Omental fat pad (tissue), 4 donors: ENCODE measurements around the gene GPR107. TPM values are rescaled to one million over a fixed set of nuclear protein-coding genes. Genes with fewer than 3 reads are reported as not detected.
A peak's percentile ranks its signal among the peaks of the same experiment; 100 is the strongest.

ENCODE experiments used
- ATAC-seq: fragments of 150-250 bp; one replicate; pipeline ENCODE4 v1.9.1; 2016; ENCODE audit warnings: mild to moderate bottlenecking, moderate library complexity; ENCODE audit not compliant: low FRiP score
- DNase-seq: peaks from one replicate; pipeline ENCODE4 v3.0.0-alpha.2; 2019; ENCODE audit warnings: low spot score
- total RNA-seq, 4 donors: library from RNA; depleted of rRNA; stranded (reverse); fragments of >200 nt; gene quantifications; one replicate each; pipeline ENCODE4 v1.1.0, GENCODE V29; 2016
- TF ChIP-seq, protein P1 (sequence below), 3 donors: fragments of 450-650 bp; IDR thresholded peaks; one replicate each; pipeline ENCODE4 v1.5.1; 2016 to 2017; ENCODE audit warnings: antibody characterized with exemption in 3 of 3, mild to moderate bottlenecking in 3 of 3, moderate library complexity in 2 of 3

The GPR107 gene
- total RNA-seq, 4 donors from 2014 or later: 17.5 to 24.1 (median 20.0) TPM

- TF ChIP-seq, protein P1, sequence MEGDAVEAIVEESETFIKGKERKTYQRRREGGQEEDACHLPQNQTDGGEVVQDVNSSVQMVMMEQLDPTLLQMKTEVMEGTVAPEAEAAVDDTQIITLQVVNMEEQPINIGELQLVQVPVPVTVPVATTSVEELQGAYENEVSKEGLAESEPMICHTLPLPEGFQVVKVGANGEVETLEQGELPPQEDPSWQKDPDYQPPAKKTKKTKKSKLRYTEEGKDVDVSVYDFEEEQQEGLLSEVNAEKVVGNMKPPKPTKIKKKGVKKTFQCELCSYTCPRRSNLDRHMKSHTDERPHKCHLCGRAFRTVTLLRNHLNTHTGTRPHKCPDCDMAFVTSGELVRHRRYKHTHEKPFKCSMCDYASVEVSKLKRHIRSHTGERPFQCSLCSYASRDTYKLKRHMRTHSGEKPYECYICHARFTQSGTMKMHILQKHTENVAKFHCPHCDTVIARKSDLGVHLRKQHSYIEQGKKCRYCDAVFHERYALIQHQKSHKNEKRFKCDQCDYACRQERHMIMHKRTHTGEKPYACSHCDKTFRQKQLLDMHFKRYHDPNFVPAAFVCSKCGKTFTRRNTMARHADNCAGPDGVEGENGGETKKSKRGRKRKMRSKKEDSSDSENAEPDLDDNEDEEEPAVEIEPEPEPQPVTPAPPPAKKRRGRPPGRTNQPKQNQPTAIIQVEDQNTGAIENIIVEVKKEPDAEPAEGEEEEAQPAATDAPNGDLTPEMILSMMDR (IDR thresholded peaks at IDR 0.05): no peak
- ATAC-seq: no peak
- DNase-seq: no peak
Observed at GRCh38 chr9:130124085-130124860, 70.6 kb downstream of the GPR107 start.

DNA sequence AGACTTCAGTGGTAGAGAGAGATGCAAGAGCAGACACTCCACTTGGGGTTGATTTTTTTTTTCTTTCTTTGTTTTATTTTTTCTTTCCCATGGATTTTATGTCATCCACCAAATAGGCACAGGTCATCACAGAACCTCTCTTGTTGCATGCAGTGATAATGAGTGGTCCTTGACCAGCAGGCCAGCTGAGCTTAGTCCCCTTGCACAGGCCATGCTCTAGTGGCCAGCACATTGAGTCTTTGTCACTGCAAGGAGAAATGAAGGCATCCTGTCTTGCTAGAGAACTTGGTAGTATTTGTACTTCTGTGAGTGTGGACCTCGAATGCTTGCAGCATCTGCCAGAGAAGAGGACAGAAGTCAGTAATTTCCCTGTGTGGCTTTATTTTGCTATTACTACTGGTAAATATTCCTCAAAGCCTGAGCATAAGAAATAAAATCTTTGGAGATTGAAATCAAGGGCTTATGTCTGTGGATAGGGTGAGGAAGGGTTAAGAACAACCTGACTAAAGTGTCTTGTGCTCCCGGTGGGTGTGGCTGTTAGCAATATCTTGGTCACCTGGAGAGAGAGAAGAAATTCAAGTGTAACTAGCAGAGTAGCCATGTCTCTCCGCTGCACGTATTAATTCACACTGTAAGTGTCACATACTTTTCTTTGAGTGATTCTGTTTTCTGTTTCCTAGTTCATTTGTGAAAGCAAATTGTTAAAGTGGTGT lies 73.2 kb downstream of the GPR107 start:
- ATAC-seq (no peak), DNase-seq (no peak)
- TF ChIP-seq, protein P1 (IDR thresholded peaks at IDR 0.05): no peak

DNA sequence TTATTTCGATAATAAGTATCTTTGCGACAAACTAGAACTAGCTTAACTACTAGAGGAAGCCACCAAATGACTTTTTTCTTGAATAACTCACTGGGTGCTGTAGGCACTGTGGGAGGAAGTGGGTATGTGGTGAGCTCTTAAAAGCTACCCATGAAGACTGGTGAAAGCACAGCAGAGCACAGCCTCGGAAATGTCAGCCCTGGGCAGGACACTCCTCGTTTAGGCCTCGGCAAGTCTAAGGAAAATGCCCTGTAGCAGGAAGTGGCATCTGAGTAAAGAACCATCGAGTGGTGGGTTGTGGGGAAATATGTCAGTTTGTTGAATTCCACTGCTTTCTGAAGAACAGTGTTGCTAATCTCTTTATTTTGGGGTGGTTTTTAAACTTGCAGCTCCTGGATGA lies 74.5 kb downstream of the GPR107 start:
- no peak for DNase-seq
- TF ChIP-seq, protein P1 (IDR thresholded peaks at IDR 0.05): no peak
- ATAC-seq: no peak

DNA sequence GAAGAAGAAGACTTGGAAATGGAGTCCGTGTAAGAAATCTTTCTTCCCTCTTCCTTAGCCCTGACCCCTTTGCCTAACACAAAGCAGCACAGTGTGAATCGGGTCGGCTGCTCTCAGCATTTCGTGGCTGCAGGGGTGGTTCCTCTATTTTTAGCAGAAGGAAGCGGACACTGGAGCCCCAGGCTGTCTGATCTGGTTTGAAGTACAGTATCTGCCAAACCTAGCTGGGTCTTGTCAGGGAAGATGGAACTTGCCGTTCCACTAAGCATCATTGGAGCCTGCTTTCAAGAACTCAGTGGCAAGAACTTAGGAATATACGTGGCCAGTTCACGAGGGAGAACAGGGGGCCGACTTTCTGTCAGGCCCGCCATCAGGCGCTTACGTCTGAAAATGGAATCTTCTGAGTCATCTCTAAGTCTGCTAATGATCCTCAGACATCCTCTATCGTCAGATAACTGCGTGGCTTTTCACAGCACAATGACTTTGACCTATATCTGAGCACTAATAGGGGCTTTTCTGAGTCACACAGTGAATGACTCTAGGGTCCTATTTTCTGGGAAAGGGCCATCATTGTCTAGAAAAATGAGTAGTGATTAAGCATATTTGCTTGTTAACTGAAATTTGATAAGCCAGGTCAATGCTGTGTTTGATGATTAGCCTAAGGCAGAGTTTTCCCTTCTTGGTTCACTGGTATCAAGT lies 75.2 kb downstream of the GPR107 start:
- DNase-seq: no peak
- ATAC-seq: peak; percentile 21
- TF ChIP-seq, protein P1 (IDR thresholded peaks at IDR 0.05): no peak

- ATAC-seq: no peak
- TF ChIP-seq, protein P1 (IDR thresholded peaks at IDR 0.05): no peak
- no peak for DNase-seq
Observed at GRCh38 chr9:130129432-130130061, 75.8 kb downstream of the GPR107 start.

- no peak for ATAC-seq
- TF ChIP-seq, protein P1 (IDR thresholded peaks at IDR 0.05): no peak
Observed at GRCh38 chr9:130132746-130133145, 79.0 kb downstream of the GPR107 start.

More at GRCh38 chr9:130132746-130133145, 79.0 kb downstream of the GPR107 start:
- no peak for DNase-seq
